ENCODE data around the gene MBNL1.

DNA sequence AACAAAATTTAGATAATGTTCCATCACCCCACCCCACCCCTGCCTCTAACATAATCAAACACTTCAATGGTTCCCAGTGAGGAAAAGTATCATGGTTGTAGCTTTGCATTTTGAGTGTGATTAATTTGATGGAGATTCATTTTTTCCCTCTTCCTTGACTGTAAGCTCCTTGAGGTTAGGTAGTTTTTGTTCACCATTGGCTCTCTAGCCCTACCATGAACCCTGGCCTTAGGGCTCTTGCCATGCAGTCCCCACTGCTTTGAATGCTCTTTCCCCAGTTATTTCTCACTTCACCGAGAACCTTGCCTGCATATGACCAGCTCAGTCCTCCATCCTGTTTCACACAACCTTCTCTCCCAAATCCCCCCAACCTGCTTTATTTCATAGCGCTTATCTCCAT is 5.0 kb upstream of the MBNL1 start:
- TF ChIP-seq, protein P1, sequence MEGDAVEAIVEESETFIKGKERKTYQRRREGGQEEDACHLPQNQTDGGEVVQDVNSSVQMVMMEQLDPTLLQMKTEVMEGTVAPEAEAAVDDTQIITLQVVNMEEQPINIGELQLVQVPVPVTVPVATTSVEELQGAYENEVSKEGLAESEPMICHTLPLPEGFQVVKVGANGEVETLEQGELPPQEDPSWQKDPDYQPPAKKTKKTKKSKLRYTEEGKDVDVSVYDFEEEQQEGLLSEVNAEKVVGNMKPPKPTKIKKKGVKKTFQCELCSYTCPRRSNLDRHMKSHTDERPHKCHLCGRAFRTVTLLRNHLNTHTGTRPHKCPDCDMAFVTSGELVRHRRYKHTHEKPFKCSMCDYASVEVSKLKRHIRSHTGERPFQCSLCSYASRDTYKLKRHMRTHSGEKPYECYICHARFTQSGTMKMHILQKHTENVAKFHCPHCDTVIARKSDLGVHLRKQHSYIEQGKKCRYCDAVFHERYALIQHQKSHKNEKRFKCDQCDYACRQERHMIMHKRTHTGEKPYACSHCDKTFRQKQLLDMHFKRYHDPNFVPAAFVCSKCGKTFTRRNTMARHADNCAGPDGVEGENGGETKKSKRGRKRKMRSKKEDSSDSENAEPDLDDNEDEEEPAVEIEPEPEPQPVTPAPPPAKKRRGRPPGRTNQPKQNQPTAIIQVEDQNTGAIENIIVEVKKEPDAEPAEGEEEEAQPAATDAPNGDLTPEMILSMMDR (IDR thresholded peaks at IDR 0.05; ENCODE audit: low read length), result no peak
- TF ChIP-seq EZH2phosphoT487 (IDR thresholded peaks at IDR 0.05; ENCODE audit: low read length) (no peak), EZH2 (optimal IDR thresholded peaks at IDR 0.05; ENCODE audit: low read depth, low read length) (no peak)
